ENCODE results near the gene VANGL1. TPM values are rescaled to one million over a fixed set of nuclear protein-coding genes. Genes with fewer than 3 reads are reported as not detected.
A peak's percentile ranks its signal among the peaks of the same experiment; 100 is the strongest.

The VANGL1 gene
- total and polyA plus RNA-seq, 2 of the 13 experiments (the other 11 are each of a cell fraction or from before 2014, with no cell fraction given): 5.3 to 9.4 TPM

DNA sequence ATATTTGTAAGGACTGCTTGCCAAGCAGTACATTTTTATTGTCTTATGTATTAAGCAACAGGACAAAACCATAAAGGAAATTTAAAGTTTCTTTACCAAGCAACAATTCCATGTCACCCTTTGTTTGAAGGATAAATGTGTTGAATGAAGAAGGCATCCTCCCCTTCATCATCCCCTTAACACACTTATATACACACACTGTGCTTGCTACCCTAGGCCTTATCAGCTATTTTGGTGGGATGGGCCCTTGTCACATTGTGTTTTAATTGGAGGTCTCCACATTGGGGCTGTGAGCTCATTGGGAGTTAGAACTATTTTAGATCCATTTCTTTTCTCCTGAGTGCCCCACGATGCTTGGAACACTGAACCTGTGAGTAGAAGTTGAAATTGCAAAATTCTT is 1.9 kb downstream of the VANGL1 start:
- peak overlapping the region; percentile 77 for H3K9ac ChIP-seq (ENCODE audit: insufficient read depth, low read depth, low read length)
- TF ChIP-seq ZNF24 (IDR thresholded peaks at IDR 0.05) (no peak), GABPB1 (CRISPR knock-in tag; IDR thresholded peaks at IDR 0.05) (no peak), RNF2 (conservative IDR thresholded peaks at IDR 0.05; ENCODE audit: low read depth) (no peak), ZNF333 (CRISPR knock-in tag; IDR thresholded peaks at IDR 0.05; ENCODE audit: borderline replicate concordance) (no peak), PPARG (CRISPR knock-in tag; conservative IDR thresholded peaks at IDR 0.05) (no peak), CENPX (CRISPR knock-in tag; IDR thresholded peaks at IDR 0.05) (no peak), HDAC6 (IDR thresholded peaks at IDR 0.05; ENCODE audit: low read depth, low read length) (no peak), ZNF496 (CRISPR knock-in tag; IDR thresholded peaks at IDR 0.05; ENCODE audit: insufficient replicate concordance) (no peak), XBP1 (CRISPR knock-in tag; IDR thresholded peaks at IDR 0.05) (no peak), CREM (IDR thresholded peaks at IDR 0.05) (no peak), CREM (CRISPR knock-in tag; IDR thresholded peaks at IDR 0.05) (no peak), NCOA1 (CRISPR knock-in tag; IDR thresholded peaks at IDR 0.05) (no peak)
- TF ChIP-seq, protein P1, sequence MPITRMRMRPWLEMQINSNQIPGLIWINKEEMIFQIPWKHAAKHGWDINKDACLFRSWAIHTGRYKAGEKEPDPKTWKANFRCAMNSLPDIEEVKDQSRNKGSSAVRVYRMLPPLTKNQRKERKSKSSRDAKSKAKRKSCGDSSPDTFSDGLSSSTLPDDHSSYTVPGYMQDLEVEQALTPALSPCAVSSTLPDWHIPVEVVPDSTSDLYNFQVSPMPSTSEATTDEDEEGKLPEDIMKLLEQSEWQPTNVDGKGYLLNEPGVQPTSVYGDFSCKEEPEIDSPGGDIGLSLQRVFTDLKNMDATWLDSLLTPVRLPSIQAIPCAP (CRISPR knock-in tag; IDR thresholded peaks at IDR 0.05; ENCODE audit: low read depth): no peak
- TF ChIP-seq, protein P2, sequence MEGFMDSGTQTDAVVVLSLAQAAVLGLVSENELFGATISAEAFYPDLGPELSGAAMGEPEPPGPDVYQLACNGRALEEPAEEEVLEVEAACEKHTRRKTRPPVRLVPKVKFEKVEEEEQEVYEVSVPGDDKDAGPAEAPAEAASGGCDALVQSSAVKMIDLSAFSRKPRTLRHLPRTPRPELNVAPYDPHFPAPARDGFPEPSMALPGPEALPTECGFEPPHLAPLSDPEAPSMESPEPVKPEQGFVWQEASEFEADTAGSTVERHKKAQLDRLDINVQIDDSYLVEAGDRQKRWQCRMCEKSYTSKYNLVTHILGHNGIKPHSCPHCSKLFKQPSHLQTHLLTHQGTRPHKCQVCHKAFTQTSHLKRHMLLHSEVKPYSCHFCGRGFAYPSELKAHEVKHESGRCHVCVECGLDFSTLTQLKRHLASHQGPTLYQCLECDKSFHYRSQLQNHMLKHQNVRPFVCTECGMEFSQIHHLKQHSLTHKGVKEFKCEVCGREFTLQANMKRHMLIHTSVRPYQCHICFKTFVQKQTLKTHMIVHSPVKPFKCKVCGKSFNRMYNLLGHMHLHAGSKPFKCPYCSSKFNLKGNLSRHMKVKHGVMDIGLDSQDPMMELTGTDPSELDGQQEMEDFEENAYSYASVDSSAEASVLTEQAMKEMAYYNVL (CRISPR knock-in tag; IDR thresholded peaks at IDR 0.05; ENCODE audit: borderline replicate concordance): no peak
- TF ChIP-seq, protein P3, sequence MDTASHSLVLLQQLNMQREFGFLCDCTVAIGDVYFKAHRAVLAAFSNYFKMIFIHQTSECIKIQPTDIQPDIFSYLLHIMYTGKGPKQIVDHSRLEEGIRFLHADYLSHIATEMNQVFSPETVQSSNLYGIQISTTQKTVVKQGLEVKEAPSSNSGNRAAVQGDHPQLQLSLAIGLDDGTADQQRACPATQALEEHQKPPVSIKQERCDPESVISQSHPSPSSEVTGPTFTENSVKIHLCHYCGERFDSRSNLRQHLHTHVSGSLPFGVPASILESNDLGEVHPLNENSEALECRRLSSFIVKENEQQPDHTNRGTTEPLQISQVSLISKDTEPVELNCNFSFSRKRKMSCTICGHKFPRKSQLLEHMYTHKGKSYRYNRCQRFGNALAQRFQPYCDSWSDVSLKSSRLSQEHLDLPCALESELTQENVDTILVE (CRISPR knock-in tag; IDR thresholded peaks at IDR 0.05): no peak
- ChIA-PET POLR2A (no interaction called here), CTCF (ENCODE audit: low intra/inter-chr PET ratio, low total read pairs) (no interaction called here)
- 73% methylated on average over 1 of the region's 1 CpG for WGBS (ENCODE audit: low lambda C conversion rate)
- in situ Hi-C loops (cut with HindIII; ENCODE audit: extremely low pct_ligation_motif_present, low pct_unique_long_range_greater_than_20kb) (no loop called here), intact Hi-C loops (cut with micrococcal nuclease; ENCODE audit: unreplicated experiment) (no loop called here)
- FAIRE-seq (no peak), DNase-seq (ENCODE audit: low spot score) (no peak), ATAC-seq (no peak)
- no peak overlapping the region for H2AFZ ChIP-seq (ENCODE audit: low read length)
- H3K36me3 ChIP-seq (replicated peaks in 1 of 2; ENCODE audit: control insufficient read depth in 1 of 2, insufficient read depth in 2 of 2, low read length in 2 of 2): no peaks in the 10 kb centered on the region; a peak in 1 of 5 replicates
- H3K27ac ChIP-seq (ENCODE audit: extremely low read length, insufficient read depth, low read length): no peak overlapping the region
- peaks cover 0 to 1% of the 10 kb centered on the region in 2 experiments; a peak in 1 of 5 replicates for H3K27me3 ChIP-seq (ENCODE audit: control insufficient read depth in 1 of 2, insufficient read depth in 2 of 2, low read length in 2 of 2)
- no peaks in the 10 kb centered on the region for H3K9me3 ChIP-seq (ENCODE audit: low read length)
- no peaks in the 10 kb centered on the region for H4K20me1 ChIP-seq (ENCODE audit: insufficient read depth, low read length)
- H3K4me1 ChIP-seq (ENCODE audit: insufficient read depth, low read length): peaks cover 38% of the 10 kb centered on the region
- peak overlapping the region; percentile 74 for H3K4me2 ChIP-seq (ENCODE audit: low read depth, low read length)
- peaks cover 50% of the 10 kb centered on the region for H3K79me2 ChIP-seq (ENCODE audit: insufficient read depth, low read length)
- BruUV-seq (replicated peaks): no TSS peak
- H3K4me3 ChIP-seq (replicated peaks in 1 of 3; ENCODE audit: insufficient read depth in 1 of 3, low read depth in 2 of 3, low read length in 3 of 3): peak overlapping the region; percentile 75 to 92 (median 84); a peak in 5 of 6 replicates
